A673 (cell line): ENCODE results near the gene FOXD4L6. TPM values are rescaled to one million over a fixed set of nuclear protein-coding genes. Genes with fewer than 3 reads are reported as not detected.
"Not testable (repeated sequence)": the region's sequence is repeated elsewhere in the genome, so short reads cannot be mapped to it uniquely, and the experiment has no call there.

Experiments
- BruUV-seq: library from RNA; stranded (reverse); fragments of 400-500 nt; replicated peaks from 2 replicates; lab custom pipeline; 2021; lab: Mats Ljungman, UMichigan
- CTCF ChIA-PET: fragments of 300-600 bp; sonication (Branson Sonifier 250); formaldehyde crosslinking; loops from one replicate; lab custom pipeline; 2022; ENCODE audit warnings: antibody characterized with exemption; lab: Charles Lee
- POLR2A ChIA-PET: fragments of 300-600 bp; sonication (Branson Sonifier 250); formaldehyde crosslinking; loops from one replicate; lab custom pipeline; 2022; ENCODE audit warnings: antibody characterized with exemption; ENCODE audit not compliant: low non-redundant PET; lab: Charles Lee
- DNase-seq: peaks from one replicate; pipeline ENCODE4 v3.0.0-alpha.2; 2015; ENCODE audit warnings: low spot score
- H3K27ac ChIP-seq: fragments of 200-600 bp; sonication (generic); 2 replicates; pipeline ENCODE4 v1.5.1; 2016; ENCODE audit warnings: mixed run types, low read depth, mild to moderate bottlenecking, mixed read lengths, antibody characterized with exemption, low read length; ENCODE audit not compliant: poor library complexity, severe bottlenecking
- H3K27me3 ChIP-seq: fragments of 200-600 bp; sonication (generic); replicated peaks from 2 replicates; pipeline ENCODE4 v1.6.1; 2017; ENCODE audit warnings: mixed run types, low read depth, mild to moderate bottlenecking, mixed read lengths, antibody characterized with exemption, low read length; ENCODE audit not compliant: insufficient read depth, poor library complexity
- H3K36me3 ChIP-seq: fragments of 200-600 bp; sonication (generic); 2 replicates; pipeline ENCODE4 v1.6.1; 2016; ENCODE audit warnings: mixed run types, mild to moderate bottlenecking, mixed read lengths, antibody characterized with exemption, low read length; ENCODE audit not compliant: insufficient read depth, poor library complexity, severe bottlenecking
- H3K4me1 ChIP-seq: fragments of 200-600 bp; sonication (generic); 2 replicates; pipeline ENCODE4 v1.6.1; 2017; ENCODE audit warnings: mixed run types, mild to moderate bottlenecking, mixed read lengths, antibody characterized with exemption, low read length; ENCODE audit not compliant: insufficient read depth, poor library complexity, severe bottlenecking
- H3K4me3 ChIP-seq: fragments of 200-600 bp; sonication (generic); 2 replicates; pipeline ENCODE4 v1.5.1; 2016; ENCODE audit warnings: low read depth, mixed run types, mild to moderate bottlenecking, mixed read lengths, low read length; ENCODE audit not compliant: poor library complexity, severe bottlenecking
- H3K9me3 ChIP-seq: fragments of 200-600 bp; sonication (generic); 2 replicates; pipeline ENCODE4 v1.6.1; 2016; ENCODE audit warnings: mixed run types, low read depth, mild to moderate bottlenecking, mixed read lengths, antibody characterized with exemption, low read length; ENCODE audit not compliant: poor library complexity, severe bottlenecking
- intact Hi-C: fragments of 100-400 bp; cut with micrococcal nuclease; formaldehyde crosslinking; loops from one replicate; pipeline ENCODE4 v1.10.0; 2022; ENCODE audit not compliant: unreplicated experiment
- total RNA-seq: library from RNA; stranded (reverse); gene quantifications from 2 replicates; pipeline ENCODE4 v1.2.3, GENCODE V29; 2021

The FOXD4L6 gene
- total RNA-seq, 1 experiment from 2014 or later, result not detected

DNA sequence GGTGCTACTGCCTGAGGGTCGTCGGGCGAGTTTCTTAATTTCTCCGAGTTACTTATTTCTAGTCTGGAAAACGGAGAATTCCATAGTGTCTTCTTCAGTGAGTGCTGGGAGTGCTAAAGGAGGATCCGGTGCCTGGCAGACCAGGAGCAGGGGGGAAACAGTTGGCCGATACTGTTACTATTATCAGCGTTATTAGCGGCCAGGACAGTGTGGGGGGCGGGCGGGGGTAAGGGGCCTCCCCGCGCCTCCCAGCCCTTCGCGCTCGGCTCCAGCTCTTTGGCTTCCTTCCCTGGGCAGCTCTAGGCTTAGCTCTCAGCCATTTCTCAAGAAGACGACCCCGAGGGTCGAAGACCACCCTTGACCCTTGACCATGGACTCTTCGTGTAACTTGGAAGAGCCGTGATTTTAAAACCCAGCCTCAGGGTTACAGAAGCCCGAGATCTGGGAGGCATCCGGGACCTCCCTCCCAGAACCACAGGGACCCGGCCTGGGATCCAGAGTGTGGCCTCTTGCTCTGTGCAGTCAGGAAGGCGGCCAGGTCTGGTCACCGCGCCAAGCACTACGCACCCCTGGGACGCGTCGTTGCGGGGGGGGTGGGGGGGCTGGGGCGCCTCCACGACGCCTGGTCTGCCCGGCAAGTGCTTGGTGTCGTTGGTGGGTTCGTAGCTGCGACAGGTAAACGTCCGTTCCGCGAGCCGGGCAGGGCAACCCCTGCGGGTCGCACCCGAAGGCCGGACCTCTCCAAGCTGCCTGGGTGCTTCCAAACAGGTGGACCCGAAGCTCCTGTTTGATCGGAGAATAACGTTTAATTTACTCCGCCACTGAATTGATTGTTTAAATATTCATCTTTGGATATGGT lies 4.0 kb downstream of the FOXD4L6 start:
- BruUV-seq, POLR2A ChIA-PET, H3K27ac ChIP-seq, intact Hi-C loops, H3K36me3 ChIP-seq, H3K4me3 ChIP-seq, H3K4me1 ChIP-seq, H3K9me3 ChIP-seq, H3K27me3 ChIP-seq, CTCF ChIA-PET, DNase-seq: not testable (repeated sequence)

DNA sequence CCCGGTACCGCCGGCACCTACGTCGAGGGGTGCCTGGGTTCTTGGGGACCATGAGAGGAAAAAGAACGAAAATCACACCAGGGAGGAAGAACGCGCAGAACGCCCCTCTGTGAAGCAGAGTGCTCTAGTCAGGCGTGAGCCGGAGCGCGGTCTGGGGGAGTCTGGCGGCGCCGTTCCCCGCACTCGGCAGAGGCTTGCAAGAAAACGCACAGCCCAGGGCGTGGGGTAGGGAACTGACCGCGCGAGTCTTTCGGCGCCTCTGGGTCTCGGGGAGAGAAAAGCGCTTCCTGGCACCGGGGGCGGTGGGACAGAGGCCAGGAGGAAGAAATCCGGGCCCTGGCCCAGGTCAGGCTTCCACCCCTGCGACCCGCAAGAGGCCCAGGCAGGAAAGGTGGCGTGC lies 4.7 kb downstream of the FOXD4L6 start:
- H3K36me3 ChIP-seq, H3K4me1 ChIP-seq, H3K9me3 ChIP-seq, H3K4me3 ChIP-seq, H3K27ac ChIP-seq, BruUV-seq, H3K27me3 ChIP-seq, DNase-seq, POLR2A ChIA-PET, intact Hi-C loops, CTCF ChIA-PET: not testable (repeated sequence)

DNA sequence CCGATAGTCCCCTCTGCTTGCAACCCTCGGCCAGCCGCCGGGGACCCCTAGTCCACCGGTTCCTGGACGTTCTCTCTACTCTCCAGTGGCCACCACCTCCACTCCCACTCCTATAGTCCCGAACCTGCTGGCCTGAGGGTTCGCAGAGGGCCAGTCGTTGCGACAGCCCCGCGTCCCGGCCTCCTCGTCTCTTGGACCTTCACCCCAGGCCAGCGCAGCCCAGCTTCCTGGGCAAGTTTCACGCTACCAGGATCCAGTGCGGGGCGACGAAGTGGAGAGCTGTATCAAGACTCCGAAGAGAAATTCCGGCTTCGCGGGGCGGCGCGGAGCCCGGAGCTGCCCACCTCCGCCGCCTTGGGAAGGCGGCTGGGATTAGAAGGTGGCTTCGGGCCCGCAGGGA lies 5.1 kb downstream of the FOXD4L6 start:
- H3K27me3 ChIP-seq, H3K27ac ChIP-seq, POLR2A ChIA-PET, H3K36me3 ChIP-seq, BruUV-seq, DNase-seq, intact Hi-C loops, H3K9me3 ChIP-seq, CTCF ChIA-PET, H3K4me3 ChIP-seq, H3K4me1 ChIP-seq: not testable (repeated sequence)

DNA sequence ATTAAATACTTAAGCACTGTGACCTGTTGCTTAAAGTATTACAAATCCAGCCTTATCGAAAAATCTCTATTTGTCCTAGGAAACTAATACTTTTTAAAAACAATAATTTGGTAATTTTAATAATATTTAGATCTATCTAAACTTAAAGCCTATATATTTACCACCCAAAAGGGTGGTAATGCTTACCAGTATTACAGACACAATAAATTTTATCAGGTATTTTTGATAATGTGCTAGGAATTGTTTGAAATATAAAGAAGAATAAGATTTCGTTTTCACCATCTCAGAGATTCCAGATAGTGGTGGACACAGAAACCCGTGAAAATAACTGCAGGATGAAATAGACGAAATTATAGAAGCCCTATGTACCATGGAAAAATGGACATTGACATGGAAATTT lies 7.8 kb downstream of the FOXD4L6 start:
- H3K4me3 ChIP-seq, H3K4me1 ChIP-seq, H3K9me3 ChIP-seq, POLR2A ChIA-PET, DNase-seq, H3K36me3 ChIP-seq, H3K27ac ChIP-seq, CTCF ChIA-PET, intact Hi-C loops, BruUV-seq, H3K27me3 ChIP-seq: not testable (repeated sequence)

DNA sequence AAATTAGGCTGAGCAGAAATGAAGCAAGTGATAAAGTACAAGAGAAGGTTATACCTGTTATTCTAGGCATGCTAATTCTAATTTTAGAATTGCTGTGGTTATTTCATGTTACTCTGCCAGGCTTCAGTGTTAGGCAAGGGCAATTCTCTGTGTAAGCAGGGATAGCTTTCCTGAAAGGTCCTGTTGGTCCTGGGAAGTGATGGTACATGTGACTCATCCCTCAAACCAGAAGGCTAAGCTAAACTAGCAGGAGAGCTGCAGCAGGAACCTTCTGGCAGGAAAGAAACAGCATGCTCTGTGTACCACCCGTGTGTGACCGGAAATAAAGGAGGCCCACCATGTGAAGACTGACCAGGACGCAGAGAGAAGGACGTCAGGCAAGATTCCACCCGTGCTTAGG lies 8.8 kb downstream of the FOXD4L6 start:
- H3K4me3 ChIP-seq, H3K27ac ChIP-seq, BruUV-seq, intact Hi-C loops, POLR2A ChIA-PET, H3K36me3 ChIP-seq, H3K4me1 ChIP-seq, CTCF ChIA-PET, DNase-seq, H3K27me3 ChIP-seq, H3K9me3 ChIP-seq: not testable (repeated sequence)

DNA sequence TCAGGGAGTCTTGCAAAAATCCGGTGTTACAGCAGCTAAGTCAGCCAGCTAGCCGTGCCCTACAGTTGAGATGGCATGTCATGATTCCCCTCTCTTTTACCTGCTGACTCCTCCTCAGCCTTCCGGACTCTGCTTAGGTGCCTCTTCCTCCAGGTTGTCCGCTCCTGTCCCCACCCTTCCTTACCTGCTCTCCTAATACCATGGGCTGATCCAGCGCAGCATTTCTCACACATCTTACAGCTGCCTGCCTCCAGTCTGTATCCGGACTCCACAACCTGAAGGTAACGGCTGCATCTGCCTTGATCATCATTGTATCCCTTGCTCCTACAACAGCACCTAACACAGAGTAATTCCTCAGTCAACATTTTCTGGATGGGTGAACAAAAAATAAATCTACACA lies 9.2 kb downstream of the FOXD4L6 start:
- H3K9me3 ChIP-seq, CTCF ChIA-PET, intact Hi-C loops, H3K27ac ChIP-seq, H3K4me1 ChIP-seq, H3K4me3 ChIP-seq, DNase-seq, BruUV-seq, POLR2A ChIA-PET, H3K36me3 ChIP-seq, H3K27me3 ChIP-seq: not testable (repeated sequence)

DNA sequence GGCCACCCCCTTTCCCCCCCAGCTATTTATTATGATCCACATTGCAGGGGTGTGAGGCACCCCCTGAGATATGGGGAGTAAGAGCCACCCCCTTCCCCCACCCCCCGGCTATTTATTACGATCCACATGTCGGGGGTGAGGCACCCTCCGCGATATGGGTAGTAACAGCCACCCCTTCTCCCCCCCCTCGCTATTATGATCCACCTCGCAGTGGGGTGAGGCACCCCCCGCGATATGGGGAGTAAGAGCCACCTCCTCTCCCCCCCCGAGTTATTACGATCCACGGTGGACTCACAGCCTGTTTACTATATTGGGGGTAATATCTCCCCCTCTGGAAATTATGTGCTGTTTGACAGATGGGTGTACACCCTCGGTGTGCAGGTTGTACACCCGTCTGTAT lies 15.1 kb downstream of the FOXD4L6 start:
- H3K4me3 ChIP-seq, H3K9me3 ChIP-seq, DNase-seq, H3K36me3 ChIP-seq, H3K27ac ChIP-seq, BruUV-seq, CTCF ChIA-PET, H3K4me1 ChIP-seq, intact Hi-C loops, H3K27me3 ChIP-seq, POLR2A ChIA-PET: not testable (repeated sequence)
